Stimulated activated CD4-positive, alpha-beta T cell treated with anti-CD3 and anti-CD28 coated beads, Interleukin-1b, Interleukin-23, amount 100 ng/mL, for 4 hours (primary cell): ENCODE measurements around the gene PLA2G5.
"Not testable (repeated sequence)": the region's sequence is repeated elsewhere in the genome, so short reads cannot be mapped to it uniquely, and the experiment has no call there.

Source experiments
- DNase-seq, 2 donors: peaks; one replicate each; pipeline ENCODE4 v3.0.0-alpha.2; 2020; ENCODE audit warnings: low read depth in 2 of 2

The PLA2G5 gene

DNA sequence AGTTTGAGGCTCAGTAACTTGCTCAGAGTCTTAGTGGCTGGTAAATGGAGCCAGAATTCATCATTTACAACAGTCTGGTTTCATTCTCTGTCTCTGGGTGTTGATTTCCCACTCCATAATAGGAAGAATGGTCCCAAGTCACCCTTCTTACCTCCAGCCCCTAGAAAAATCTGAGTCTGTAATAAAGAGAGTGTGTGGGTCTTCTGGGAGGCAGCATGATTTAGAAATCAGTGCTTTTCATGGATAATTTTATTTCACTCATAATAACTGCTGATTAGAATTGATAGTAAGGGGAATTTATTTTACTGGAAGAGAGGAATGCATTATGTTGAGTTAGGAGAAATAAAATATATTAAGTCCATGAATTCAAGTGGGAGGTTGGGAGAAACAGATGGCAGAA is 47.2 kb downstream of the PLA2G5 start:
- DNase-seq: no peak

DNA sequence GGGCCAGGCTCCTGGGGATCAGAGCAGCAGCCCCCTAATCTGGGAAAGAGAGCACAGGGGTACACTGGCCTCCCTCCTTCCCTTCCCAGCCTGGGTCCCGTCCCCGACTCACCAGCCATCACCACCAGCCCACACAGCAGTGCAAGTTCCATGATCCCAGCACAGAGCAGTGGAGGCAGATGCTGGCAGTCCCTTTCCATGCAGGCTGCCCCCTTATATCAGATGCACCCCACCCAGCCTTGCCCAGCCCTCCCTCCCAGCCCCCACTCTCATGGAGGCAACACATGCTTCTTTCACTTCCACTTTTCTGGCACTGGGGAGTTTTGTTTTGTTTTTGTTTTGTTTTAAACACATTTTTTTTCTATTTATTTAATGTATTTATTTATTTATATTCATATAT is 49.4 kb downstream of the PLA2G5 start, which contains the start of gene PLA2G2D:
Gene PLA2G2D, minus strand, starts transcription at position 190 of the 400 bp plus-strand sequence. Its CDS starts 38 bp downstream, at position 152.
- DNase-seq: no peak

DNA sequence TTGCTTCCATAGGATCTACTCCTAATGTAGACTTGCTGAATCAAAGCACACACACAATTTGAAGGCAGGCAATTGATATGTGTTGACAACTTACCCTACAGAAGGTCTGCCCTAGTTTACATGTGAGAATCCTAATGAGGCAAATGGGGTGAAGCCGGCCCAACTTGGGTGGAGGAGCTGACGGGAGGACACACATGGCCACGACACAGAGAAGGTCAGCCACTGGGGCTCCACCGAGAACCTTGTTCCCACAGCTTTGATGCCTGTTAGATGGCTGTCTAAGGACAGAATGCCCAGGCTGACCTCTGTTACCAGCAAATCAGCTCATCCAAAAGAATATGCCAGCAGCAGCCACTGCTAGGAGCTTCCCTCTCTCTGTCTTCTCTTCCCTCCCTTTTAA is 50.8 kb downstream of the PLA2G5 start:
- no peak for DNase-seq

DNA sequence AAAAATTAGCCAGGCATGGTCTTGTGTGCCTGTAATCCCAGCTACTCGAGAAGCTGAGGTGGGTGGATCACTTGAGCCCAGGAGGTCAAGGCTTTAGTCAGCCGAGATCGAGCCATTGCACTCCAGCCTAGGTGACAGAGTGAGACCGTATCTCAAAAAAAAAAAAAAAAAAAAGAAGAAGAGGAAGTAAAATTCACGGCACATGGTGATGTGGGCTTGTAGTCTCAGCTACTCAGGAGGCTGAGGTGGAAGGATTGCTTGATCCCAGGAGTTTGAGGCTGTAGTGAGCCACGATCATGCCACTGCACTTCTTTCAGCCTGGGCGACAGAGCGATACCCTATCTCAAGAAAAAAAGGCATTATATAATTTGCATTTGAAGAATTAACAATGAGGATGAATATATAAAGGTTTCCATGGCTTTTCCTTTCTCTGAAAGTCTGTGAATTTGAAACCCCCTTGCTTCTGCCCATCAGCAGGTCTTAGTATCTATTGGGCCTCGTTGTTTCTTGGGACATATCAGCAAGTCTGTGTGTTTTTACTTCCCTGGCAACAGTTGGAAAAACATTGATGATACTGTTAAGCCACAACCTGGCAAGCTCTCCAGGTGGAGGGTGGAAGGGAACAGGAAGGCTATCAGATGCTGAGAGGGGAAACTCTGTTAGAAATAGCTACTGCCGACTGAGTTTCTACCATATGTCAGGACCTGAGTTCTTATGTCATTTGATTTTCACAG is 53.9 kb downstream of the PLA2G5 start:
- DNase-seq: no peak

DNA sequence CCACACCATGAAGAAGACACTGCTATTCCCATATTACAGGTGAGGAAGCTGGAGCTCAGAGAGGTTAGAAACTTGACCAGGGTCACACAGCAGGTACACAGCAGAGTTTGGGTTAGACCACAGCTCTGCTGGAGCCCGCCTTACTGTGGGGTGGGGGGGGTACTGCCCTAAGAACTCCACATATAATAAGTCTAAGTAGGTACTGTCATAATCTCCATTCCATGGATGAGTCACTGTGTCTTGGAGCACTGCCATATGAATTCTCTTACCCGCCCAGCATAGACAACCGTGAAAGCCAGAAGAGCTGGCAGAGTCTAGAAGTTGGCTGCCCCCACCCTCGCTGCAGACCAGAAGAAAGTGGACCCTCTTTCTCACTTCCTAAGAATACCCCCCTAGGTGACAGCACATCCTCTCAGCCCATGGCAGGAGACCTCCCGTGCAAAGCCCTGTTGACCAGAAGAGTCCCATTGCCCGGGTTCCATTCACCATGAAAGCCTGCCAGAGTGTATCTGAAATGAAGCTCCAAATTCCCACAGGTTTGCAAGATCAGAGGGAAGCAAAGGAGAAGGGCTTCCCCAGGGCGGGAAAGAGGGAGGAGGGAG is 54.6 kb downstream of the PLA2G5 start:
- no peak for DNase-seq

DNA sequence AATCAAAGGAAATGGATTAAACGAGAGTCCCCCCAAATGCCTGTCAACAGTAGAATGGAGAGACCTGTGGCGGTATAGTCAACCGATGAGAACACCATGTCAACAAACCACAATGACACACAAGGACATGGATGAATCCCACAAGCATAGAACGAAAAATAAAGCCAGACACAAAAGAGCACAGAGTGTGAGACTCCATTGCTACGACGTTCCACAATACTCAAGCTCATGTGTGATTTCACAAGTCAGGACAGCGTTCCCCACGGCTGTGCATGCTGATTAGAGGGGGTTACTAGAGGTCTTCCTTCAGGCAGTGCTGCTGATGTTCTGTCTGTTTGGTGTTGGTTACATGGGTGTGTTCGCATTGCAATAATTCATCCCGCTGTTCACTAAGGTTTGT is 55.1 kb downstream of the PLA2G5 start:
- no peak for DNase-seq

DNA sequence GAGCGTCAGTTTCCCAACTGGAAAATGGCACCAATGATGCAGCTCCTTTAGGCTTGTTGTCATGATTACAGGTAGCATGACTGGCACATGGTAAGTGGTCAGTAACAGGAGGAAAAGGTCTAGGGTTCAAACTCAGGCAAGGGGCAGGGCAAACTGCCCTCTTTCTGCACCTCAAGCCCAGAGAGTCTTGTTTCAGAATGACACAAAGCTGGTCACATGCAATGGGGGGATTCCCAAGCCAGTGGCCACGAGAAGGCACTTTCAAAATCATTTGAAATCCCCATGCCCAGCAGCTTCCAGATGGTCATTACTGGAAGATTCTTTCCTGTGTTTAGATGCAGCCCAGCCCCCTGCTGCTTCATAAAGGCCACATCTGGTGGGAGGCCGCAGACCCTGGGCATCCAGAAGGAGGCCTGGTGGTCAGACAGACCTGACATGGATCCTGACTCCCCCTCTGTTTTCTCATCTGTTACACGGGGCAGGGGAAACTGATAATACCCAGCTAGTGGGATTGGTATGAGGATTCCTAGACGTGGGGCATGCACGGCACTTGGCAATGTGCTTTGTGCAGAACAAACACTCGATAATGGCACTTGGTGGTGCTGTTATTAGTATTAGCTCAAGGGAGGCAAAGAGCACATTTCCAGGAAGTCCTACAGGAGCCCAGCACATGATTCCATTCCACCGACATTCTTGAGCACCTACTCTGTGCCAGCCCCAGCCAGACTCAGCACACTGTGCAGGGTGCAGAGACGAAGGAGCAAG is 56.2 kb downstream of the PLA2G5 start:
- no peak for DNase-seq

DNA sequence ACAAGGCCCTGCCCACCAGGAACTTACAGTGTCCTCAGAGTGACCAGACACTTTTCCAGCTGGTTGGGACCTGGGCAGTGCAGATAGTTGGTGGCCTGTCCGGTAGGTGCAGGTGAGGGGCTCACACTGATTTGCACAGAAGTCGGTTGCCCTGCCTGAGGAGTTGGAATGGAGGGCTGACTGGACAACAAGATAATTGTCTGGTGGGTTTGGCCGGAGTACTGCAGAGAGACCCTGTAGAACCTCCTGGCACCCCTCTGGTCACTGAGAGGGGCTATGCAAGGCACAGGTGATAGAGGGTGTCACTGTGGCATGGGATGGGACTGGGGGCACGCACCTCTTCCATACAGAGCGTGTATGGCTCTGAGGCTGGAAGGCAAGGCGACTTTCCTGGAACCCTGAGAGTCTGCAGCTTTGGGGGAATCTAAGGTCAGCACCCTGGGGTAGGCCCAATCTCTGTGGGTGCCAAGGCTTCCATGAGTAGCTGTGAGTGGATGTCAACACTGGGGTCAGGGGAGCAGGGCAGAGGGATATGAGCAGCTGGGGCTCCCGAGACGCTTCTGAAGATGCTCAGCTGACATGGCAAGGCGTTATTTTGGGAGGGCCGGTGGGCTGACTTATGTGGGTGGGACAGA is 56.9 kb downstream of the PLA2G5 start:
- DNase-seq: no peak

DNA sequence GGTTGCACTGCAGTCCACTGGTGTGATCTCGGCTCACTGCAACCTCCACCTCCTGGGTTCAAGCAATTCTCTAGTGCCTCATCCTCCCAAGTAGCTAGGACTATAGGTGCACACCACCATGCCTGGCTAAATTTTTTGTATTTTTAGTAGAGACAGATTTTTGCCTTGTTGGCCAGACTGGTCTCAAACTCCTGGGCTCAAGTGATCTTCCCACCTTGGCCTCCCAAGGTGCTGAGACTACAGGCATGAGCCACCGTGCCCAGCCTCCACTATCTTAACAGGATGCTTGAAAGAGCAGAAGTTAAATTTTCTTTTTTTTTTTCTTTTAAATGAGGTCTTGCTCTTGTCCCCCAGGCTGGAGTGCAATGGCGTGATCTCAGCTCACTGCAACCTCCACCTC is 60.5 kb downstream of the PLA2G5 start:
- DNase-seq: not testable (repeated sequence)

DNA sequence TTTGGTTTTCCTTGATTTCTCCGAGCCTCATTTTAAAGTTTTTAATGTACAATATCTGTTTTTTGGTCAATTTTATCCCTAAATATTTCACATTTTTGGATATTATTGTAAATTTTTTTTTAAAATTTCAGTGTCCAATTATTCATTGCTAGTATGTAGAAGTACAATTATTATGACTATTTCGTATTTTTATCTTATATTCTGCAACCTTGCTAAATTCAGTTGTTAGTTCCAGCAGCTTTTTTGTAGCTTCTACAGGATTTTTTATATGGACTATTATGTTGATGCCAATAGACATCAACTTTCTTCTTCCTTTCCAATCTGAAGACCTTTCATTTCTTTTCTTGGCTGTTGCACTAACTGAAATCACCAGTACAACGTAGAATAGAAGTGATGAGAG is 65.0 kb downstream of the PLA2G5 start:
- no peak for DNase-seq

DNA sequence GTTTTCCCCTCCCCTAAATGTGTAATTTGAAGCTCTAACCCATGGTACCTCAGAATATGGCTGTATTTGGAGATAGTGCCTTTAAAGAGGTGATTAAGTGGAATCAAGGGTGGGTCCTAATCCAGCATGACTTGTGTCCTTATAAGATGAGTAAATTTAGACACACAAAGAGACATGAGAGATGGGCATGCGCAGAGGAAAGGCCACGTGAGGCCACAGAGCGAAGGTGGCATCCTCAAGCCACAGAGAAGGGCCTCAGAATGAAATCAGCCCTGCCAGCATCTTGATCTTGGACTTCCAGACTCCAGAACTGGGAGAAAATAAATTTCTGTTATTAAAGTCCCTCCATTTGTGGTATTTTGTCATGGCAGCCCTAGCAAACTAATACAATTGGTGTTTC is 66.3 kb downstream of the PLA2G5 start:
- no peak for DNase-seq

DNA sequence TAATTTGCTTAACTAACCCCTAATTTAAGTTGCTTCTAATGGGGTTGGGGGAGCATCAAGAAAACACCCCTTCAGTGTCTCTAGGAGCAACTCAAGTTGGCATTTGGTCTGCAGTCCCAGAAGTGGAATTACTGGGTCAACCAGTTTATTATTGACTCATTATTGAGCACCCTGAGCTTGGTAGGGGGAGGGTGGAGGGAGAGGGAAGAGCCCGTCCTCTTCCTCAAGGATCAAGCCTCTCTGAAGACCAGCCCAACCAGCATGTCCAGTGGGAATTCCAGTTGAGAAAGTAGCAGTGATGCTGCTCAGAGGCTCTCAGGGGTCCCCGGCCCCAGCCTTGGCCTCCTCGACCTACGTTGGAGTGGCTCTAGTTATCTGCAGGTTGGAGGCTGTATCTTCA is 67.1 kb downstream of the PLA2G5 start:
- DNase-seq: no peak

DNA sequence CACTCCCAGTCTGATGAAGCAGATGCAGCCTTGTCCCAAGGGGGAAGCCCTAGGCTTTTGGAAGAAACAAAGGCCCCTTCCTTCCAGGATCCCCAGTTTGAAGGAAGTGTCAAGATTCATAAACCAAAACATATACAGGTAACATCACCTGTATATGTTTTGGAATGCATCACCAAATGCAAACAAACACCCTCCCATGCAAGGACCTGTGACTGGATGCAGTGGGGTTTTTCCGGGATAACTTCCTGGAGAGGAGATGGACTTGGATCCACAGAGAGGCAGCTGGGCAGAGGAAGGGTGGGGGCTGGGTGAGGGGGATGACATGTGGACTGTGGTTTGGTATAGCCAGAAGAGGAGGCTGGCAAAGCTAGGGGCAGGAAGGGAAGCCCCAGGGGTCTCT is 67.6 kb downstream of the PLA2G5 start:
- DNase-seq: no peak

DNA sequence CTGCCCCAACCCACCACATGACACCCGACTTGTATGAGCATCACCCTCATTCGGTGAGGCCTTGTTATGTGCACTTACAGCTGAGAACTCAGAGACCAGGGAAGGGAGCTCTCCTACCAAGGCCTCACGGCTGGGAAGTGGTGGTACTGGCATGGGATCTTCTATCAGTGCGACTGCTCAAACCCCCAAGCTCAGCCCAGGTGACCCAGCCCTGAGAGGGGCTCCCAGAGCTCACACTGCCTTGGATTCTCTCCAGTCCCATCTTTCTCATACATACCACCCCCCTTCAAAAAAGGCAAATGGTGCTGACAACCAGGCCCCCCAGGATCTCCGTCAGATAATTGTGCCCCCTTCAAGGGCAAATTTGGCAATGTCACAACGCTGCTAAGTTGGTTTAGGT is 68.4 kb downstream of the PLA2G5 start:
- no peak for DNase-seq

DNA sequence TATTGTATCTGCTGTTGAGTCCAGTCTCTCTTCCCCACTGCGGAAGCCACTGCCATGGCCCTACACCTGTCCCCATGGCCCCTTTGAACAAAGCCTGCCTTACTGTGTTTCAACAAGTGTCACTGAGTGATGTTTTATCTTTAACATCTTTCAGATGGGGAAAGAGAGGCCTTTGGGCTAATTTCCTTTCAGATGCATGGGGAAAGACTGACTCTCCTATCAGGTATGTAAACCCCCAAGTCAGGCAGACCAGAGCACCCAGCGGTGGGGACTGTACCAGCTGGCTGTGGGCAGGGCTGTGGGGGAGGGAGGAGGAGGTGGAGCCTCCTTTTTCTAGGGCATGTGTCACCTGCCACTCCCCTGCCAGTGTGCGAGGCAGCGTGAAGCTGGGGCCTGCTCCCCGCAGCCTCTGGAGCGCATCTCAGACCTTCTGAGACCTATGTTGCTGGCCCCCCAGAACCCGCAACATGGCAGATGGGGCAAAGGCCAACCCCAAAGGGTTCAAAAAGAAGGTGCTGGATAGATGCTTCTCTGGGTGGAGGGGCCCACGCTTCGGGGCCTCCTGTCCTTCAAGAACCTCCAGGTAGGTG is 69.1 kb downstream of the PLA2G5 start, which contains the start of gene PLA2G2F:
Gene PLA2G2F, plus strand, starts transcription at position 363 of the 590 bp plus-strand sequence. Its CDS starts 105 bp downstream, at position 468.
- DNase-seq: no peak

DNA sequence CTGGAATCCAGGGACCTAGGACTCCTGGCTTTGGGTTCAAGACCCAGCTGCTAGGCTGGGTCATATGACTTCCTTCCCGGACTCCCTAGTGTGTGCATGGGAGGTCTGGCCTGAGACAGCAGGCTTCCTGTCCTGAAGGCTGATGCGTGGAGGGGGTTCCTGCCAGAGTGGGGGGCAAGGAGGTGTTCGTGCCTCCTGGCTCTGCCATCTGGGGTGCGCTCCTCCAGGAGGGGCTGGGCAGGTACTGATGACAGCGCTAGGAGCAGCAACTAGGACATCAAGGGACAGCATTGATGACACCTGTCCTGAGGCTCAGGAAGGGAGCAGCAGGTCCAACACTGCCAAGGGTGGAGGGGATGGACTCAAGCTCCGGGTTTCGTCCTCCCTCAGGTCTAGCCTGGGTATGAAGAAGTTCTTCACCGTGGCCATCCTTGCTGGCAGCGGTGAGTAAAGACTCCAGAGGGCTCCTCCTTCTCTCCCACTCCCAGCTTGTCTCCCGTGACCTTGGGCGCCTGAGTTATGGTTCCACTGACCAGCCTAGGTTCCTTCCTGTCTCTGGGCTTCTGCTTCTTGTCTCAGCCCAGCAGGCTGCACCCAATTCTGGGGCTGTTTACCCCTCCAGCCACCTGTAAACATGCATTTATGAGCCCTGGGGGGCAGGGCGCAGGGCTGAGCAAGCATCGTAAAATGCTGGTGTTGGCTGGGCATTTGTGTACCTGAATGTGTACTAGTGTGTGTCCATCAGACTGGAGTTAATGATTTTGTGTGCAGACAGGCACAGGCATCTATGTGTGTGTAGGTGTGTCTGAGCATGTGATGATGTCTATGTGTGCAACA is 70.0 kb downstream of the PLA2G5 start:
- DNase-seq: no peak

DNA sequence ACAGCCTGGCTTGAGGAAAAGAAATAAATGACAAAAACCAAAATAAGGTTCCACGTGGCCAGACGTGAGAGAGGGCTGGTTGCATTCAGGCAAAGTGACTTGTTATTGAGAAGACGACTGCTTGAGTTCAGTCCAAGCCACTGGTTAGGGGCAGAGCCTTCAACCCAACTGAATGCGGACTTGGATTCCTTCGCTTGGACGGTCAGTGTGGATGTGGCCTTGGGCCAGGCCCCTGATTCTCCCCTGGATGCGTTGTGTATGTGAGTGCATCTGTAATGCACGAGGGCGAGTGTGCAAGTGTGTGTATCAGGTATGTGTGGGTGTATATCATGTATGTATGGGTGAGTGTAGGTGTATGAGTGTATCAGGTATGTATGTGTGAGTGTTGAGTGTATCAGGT is 71.0 kb downstream of the PLA2G5 start:
- DNase-seq: no peak

DNA sequence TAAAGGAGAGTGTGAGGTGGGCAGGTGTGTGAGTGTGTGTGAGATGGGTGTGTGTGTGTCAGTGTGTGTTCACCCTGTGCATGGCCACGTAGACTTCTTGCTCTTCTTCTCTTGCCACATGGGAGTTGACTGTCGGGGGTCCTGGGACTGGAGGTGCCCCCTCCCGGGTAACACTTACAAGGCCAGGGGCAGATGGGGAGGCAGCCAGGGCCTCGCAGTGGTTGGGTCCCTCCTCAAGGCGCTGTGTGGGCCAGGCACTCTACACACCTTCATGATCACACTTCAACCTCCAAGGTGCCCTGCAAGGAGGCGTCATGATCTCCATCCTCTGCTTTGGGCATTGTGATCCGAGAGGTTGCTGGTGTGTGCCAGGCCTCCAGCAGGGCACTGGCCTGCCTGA is 71.5 kb downstream of the PLA2G5 start:
- DNase-seq: no peak
